ENCODE results near the gene ZNF236. TPM values are rescaled to one million over a fixed set of nuclear protein-coding genes. Genes with fewer than 3 reads are reported as not detected.

ZNF236 gene
- total RNA-seq, 1 donor from 2014 or later: 19.4 TPM

DNA sequence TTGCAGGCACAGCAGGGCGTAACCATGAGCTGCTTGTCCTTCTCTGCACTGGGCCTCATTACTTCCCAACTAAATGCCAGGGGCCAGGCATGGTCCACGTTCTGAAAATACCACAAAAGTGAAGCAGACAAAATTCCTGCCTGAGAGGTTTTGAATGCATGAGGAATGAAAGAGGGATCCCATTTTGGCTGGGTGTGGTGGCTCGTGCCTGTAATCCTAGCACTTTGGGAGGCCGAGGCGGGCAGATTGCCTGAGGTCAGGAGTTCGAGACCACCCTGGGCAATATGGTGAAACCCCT, 170.7 kb downstream of the ZNF236 start:
- no peaks in the 10 kb centered on the region for H3K36me3 Mint-ChIP-seq (ENCODE audit: low read depth, unreplicated experiment)
- H3K9me3 Mint-ChIP-seq (ENCODE audit: unreplicated experiment): no peaks in the 10 kb centered on the region
- DNase-seq (ENCODE audit: low spot score): no peak
- no peak overlapping the region for H3K27ac Mint-ChIP-seq (ENCODE audit: unreplicated experiment)
- H3K27me3 Mint-ChIP-seq (ENCODE audit: unreplicated experiment): peaks cover 6% of the 10 kb centered on the region
- no peak overlapping the region for H3K4me3 Mint-ChIP-seq (ENCODE audit: unreplicated experiment)
- TF ChIP-seq, protein P1, sequence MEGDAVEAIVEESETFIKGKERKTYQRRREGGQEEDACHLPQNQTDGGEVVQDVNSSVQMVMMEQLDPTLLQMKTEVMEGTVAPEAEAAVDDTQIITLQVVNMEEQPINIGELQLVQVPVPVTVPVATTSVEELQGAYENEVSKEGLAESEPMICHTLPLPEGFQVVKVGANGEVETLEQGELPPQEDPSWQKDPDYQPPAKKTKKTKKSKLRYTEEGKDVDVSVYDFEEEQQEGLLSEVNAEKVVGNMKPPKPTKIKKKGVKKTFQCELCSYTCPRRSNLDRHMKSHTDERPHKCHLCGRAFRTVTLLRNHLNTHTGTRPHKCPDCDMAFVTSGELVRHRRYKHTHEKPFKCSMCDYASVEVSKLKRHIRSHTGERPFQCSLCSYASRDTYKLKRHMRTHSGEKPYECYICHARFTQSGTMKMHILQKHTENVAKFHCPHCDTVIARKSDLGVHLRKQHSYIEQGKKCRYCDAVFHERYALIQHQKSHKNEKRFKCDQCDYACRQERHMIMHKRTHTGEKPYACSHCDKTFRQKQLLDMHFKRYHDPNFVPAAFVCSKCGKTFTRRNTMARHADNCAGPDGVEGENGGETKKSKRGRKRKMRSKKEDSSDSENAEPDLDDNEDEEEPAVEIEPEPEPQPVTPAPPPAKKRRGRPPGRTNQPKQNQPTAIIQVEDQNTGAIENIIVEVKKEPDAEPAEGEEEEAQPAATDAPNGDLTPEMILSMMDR (IDR thresholded peaks at IDR 0.05; ENCODE audit: unreplicated experiment): no peak
- peaks cover 18% of the 10 kb centered on the region for H3K4me1 Mint-ChIP-seq (ENCODE audit: unreplicated experiment)

DNA sequence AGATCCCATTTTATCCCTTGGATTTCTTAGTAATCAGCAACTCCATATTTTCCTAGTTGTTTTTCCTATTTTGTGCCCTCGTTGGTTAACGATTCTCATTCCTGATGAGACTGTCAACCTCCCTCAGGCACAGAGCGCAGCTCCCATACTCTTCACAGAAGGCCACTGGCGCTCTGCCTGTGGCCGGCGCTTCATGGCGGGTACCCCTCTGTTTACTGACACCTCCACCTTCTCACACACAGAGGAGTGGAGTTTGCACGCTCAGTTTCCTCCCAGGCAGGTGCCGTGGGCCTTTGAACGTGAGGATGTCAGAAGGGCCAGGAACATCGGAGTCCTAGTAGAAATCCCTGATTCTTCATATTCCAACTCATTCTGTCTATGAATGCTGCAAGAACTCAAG, 171.2 kb downstream of the ZNF236 start:
- H3K27ac Mint-ChIP-seq (ENCODE audit: unreplicated experiment): no peak overlapping the region
- H3K27me3 Mint-ChIP-seq (ENCODE audit: unreplicated experiment): peaks cover 3% of the 10 kb centered on the region
- H3K4me1 Mint-ChIP-seq (ENCODE audit: unreplicated experiment): peaks cover 13% of the 10 kb centered on the region
- DNase-seq (ENCODE audit: low spot score): no peak
- H3K9me3 Mint-ChIP-seq (ENCODE audit: unreplicated experiment): no peaks in the 10 kb centered on the region
- no peaks in the 10 kb centered on the region for H3K36me3 Mint-ChIP-seq (ENCODE audit: low read depth, unreplicated experiment)
- TF ChIP-seq, protein P1 (IDR thresholded peaks at IDR 0.05; ENCODE audit: unreplicated experiment): no peak
- no peak overlapping the region for H3K4me3 Mint-ChIP-seq (ENCODE audit: unreplicated experiment)

DNA sequence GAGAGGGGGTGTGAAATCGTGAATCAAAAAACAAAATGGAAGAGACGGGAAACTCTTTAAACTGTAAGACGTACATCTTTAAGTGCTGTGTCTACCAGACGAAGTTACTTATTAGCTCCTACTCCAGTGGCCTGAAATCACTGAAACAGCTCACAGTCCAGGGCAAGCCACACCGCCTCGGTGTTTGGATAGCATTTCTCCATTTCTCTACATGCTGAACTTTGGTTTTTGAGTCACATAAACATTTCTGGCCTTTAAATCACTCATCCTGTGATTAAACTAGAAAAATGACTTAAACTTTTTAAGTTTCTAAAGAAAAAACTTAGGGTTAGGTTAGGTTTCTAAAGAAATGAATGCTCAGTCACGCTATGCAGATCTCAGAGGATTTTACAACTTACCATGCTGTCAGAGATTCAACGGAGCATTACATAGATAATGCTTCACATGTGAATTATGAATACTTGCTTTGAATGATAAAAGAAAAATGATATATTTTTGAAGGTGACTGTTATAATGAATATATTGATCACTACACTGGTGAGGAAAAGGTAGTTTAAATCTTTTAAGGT, 171.8 kb downstream of the ZNF236 start:
- no peaks in the 10 kb centered on the region for H3K9me3 Mint-ChIP-seq (ENCODE audit: unreplicated experiment)
- H3K36me3 Mint-ChIP-seq (ENCODE audit: low read depth, unreplicated experiment): no peaks in the 10 kb centered on the region
- TF ChIP-seq, protein P1 (IDR thresholded peaks at IDR 0.05; ENCODE audit: unreplicated experiment): no peak
- H3K4me3 Mint-ChIP-seq (ENCODE audit: unreplicated experiment): no peak overlapping the region
- H3K4me1 Mint-ChIP-seq (ENCODE audit: unreplicated experiment): peaks cover 11% of the 10 kb centered on the region
- peaks cover 3% of the 10 kb centered on the region for H3K27me3 Mint-ChIP-seq (ENCODE audit: unreplicated experiment)
- H3K27ac Mint-ChIP-seq (ENCODE audit: unreplicated experiment): no peak overlapping the region
- no peak for DNase-seq (ENCODE audit: low spot score)

DNA sequence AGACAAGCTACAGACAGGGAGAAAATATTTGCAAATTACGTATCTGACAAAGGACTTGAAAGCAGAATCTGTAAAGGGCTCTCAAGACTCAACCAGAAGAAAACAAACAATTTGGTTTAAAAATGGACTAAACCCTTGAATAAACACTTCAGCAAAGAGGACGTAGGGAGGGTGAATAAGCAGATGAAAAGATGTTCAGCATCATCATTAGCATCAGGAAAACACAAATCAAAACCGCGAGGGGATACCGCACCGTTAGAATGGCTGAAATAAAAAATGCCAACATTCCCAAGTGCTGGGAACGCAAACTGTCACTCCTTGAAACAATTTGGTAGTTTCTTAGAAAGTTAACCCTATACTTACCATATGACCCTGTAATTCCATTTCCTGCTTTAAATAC, 173.5 kb downstream of the ZNF236 start:
- no peak overlapping the region for H3K4me3 Mint-ChIP-seq (ENCODE audit: unreplicated experiment)

DNA sequence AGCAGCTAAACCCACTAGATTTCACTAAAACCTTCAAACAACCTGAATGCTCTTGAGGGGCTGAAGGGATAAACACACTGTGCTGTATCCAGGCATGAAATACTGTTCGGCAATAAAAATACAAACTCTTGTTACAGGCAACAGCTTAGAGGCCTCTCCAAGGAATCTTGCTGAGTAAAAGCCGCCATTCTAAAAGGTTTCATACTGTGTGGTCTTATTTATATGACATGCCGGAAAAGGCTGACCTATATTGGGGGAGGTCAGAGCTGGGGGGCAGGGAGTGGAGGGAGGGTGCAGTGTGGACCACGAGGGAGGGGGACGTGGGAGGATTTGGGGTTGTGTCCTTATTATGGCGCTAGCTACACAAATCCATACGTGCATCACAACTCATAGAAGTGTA, 174.1 kb downstream of the ZNF236 start:
- Mint-ChIP-seq H3K4me1 (ENCODE audit: unreplicated experiment) (no peaks in the 10 kb centered on the region), H3K27me3 (ENCODE audit: unreplicated experiment) (peaks cover 2% of the 10 kb centered on the region), H3K27ac (ENCODE audit: unreplicated experiment) (no peak overlapping the region), H3K9me3 (ENCODE audit: unreplicated experiment) (no peaks in the 10 kb centered on the region), H3K36me3 (ENCODE audit: low read depth, unreplicated experiment) (no peaks in the 10 kb centered on the region), H3K4me3 (ENCODE audit: unreplicated experiment) (no peak overlapping the region)
- TF ChIP-seq, protein P1 (IDR thresholded peaks at IDR 0.05; ENCODE audit: unreplicated experiment): no peak
- no peak for DNase-seq (ENCODE audit: low spot score)

More for the DNA sequence above, 173.5 kb downstream of the ZNF236 start:
- H3K27me3 Mint-ChIP-seq (ENCODE audit: unreplicated experiment): peaks cover 2% of the 10 kb centered on the region
- DNase-seq (ENCODE audit: low spot score): no peak
- no peaks in the 10 kb centered on the region for H3K9me3 Mint-ChIP-seq (ENCODE audit: unreplicated experiment)
- no peak overlapping the region for H3K27ac Mint-ChIP-seq (ENCODE audit: unreplicated experiment)
- no peaks in the 10 kb centered on the region for H3K36me3 Mint-ChIP-seq (ENCODE audit: low read depth, unreplicated experiment)
- H3K4me1 Mint-ChIP-seq (ENCODE audit: unreplicated experiment): peaks cover 3% of the 10 kb centered on the region
- TF ChIP-seq, protein P1 (IDR thresholded peaks at IDR 0.05; ENCODE audit: unreplicated experiment): no peak

All from endothelial cell (in vitro differentiated cells).